ENCODE measurements around the gene ELP4. TPM values are rescaled to one million over a fixed set of nuclear protein-coding genes. Genes with fewer than 3 reads are reported as not detected.

ELP4 gene
- total RNA-seq, 1 donor from 2014 or later = 18.9 TPM

- DNase-seq = no peak
Measured at GRCh38 chr11:31780480-31780971, 271.0 kb downstream of the ELP4 start.

- no peak for DNase-seq
Measured at GRCh38 chr11:31782257-31782656, 272.7 kb downstream of the ELP4 start.

- DNase-seq = no peak
Measured at GRCh38 chr11:31783252-31783651, 273.7 kb downstream of the ELP4 start.

- DNase-seq = no peak
Measured at GRCh38 chr11:31784611-31785010, 275.0 kb downstream of the ELP4 start.

GRCh38 chr11:31786996-31787685 is 277.6 kb downstream of the ELP4 start:
- no peak for DNase-seq

GRCh38 chr11:31788085-31788484 is 278.5 kb downstream of the ELP4 start:
- no peak for DNase-seq

- no peak for DNase-seq
Measured at GRCh38 chr11:31790649-31791048, 281.1 kb downstream of the ELP4 start.

GRCh38 chr11:31792036-31792435 is 282.5 kb downstream of the ELP4 start:
- no peak for DNase-seq

- no peak for DNase-seq
Measured at GRCh38 chr11:31792456-31792855, 282.9 kb downstream of the ELP4 start.

GRCh38 chr11:31793264-31793663 is 283.7 kb downstream of the ELP4 start:
- no peak for DNase-seq

GRCh38 chr11:31794548-31794947 is 285.0 kb downstream of the ELP4 start:
- DNase-seq = no peak

GRCh38 chr11:31795706-31796498 is 286.3 kb downstream of the ELP4 start:
- no peak for DNase-seq

GRCh38 chr11:31796499-31797189 is 287.1 kb downstream of the ELP4 start:
- no peak for DNase-seq

GRCh38 chr11:31797190-31798056 is 287.9 kb downstream of the ELP4 start:
- no peak for DNase-seq

GRCh38 chr11:31798057-31798553 is 288.5 kb downstream of the ELP4 start:
- no peak for DNase-seq

- DNase-seq = no peak
Measured at GRCh38 chr11:31798554-31799434, 289.2 kb downstream of the ELP4 start.

GRCh38 chr11:31799435-31800397 is 290.1 kb downstream of the ELP4 start:
- DNase-seq = no peak

- DNase-seq = no peak
Measured at GRCh38 chr11:31800398-31801265, 291.1 kb downstream of the ELP4 start.

- DNase-seq = no peak
Measured at GRCh38 chr11:31801298-31801702, 291.7 kb downstream of the ELP4 start.
